Tibial nerve (tissue), 4 donors: ENCODE data around the gene MTCH1. TPM values are rescaled to one million over a fixed set of nuclear protein-coding genes. Genes with fewer than 3 reads are reported as not detected.

ENCODE experiments used
- DNase-seq, 2 donors: peaks; one replicate each; pipeline ENCODE4 v3.0.0-alpha.2; 2019; ENCODE audit warnings: low spot score in 2 of 2
- H3K27ac ChIP-seq, 4 donors: fragments of 200-600 bp; sonication (generic) in 3 of 4; one replicate each; pipeline ENCODE4 v1.5.1; 2017 to 2019; ENCODE audit warnings: mild to moderate bottlenecking in 1 of 4
- H3K27me3 ChIP-seq, 2 donors: fragments of 200-600 bp; sonication (generic) in 1 of 2; one replicate each; pipeline versions ENCODE4 v1.5.1 to v1.6.0; 2017 to 2019
- H3K36me3 ChIP-seq, 3 donors: fragments of 200-600 bp; sonication (generic); one replicate each; pipeline ENCODE4 v1.5.1; 2018 to 2019
- H3K4me1 ChIP-seq, 4 donors: fragments of 200-600 bp; sonication (generic) in 3 of 4; one replicate each; pipeline ENCODE4 v1.5.1; 2017 to 2019
- H3K4me3 ChIP-seq, 4 donors: fragments of 200-600 bp; sonication (generic) in 3 of 4; one replicate each; pipeline ENCODE4 v1.5.1; 2017 to 2019; ENCODE audit warnings: mild to moderate bottlenecking in 1 of 4, moderate library complexity in 1 of 4
- H3K9me3 ChIP-seq, 4 donors: fragments of 200-600 bp; sonication (generic) in 3 of 4; one replicate each; pipeline ENCODE4 v1.5.1; 2017 to 2019
- CTCF ChIP-seq, 5 experiments: fragments of 200-600 bp in 3 of 5; fragments of 450-650 bp in 2 of 5; sonication (generic) in 3 of 5; IDR thresholded peaks; one replicate each; pipeline ENCODE4 v1.5.1; 2016 to 2019; ENCODE audit warnings: antibody characterized with exemption in 5 of 5, mild to moderate bottlenecking in 3 of 5, moderate library complexity in 2 of 5
- EP300 ChIP-seq, 2 donors: sonication (generic); formaldehyde crosslinking; IDR thresholded peaks; one replicate each; pipeline ENCODE4 v1.6.1; 2017; ENCODE audit warnings: antibody characterized with exemption in 2 of 2, mild to moderate bottlenecking in 1 of 2
- POLR2A ChIP-seq, 2 donors: fragments of 450-650 bp; IDR thresholded peaks; one replicate each; pipeline ENCODE4 v1.6.1; 2017; ENCODE audit warnings: antibody characterized with exemption in 2 of 2, mild to moderate bottlenecking in 2 of 2, moderate library complexity in 2 of 2
- WGBS, 2 donors: methylation state at CpG; one replicate each; pipeline ENCODE4 v1.1.5; 2018; 5-methylcytosine and 5-hydroxymethylcytosine counted together
- total RNA-seq, 4 donors: library from RNA; depleted of rRNA; stranded (reverse); fragments of >200 nt; gene quantifications; one replicate each; pipeline ENCODE4 v1.1.0, GENCODE V29; 2016

The MTCH1 gene
- total RNA-seq, 4 donors from 2014 or later, result 277 to 347 (median 301) TPM

GRCh38 chr6:36962874-36963273, 23.1 kb downstream of the MTCH1 start:
- H3K4me3 ChIP-seq, result no peak overlapping the region
- 58 to 70% methylated on average over 12 of the region's 12 CpGs for WGBS, 2 donors
- no peak overlapping the region for H3K27ac ChIP-seq
- DNase-seq, result peak; percentile 49 to 77
- no peaks in the 10 kb centered on the region for H3K27me3 ChIP-seq
- peaks cover 0 to 22% (median 0%) of the 10 kb centered on the region in 3 donors for H3K36me3 ChIP-seq
- H3K9me3 ChIP-seq, result no peaks in the 10 kb centered on the region
- peaks cover 0 to 23% (median 4%) of the 10 kb centered on the region in 4 donors for H3K4me1 ChIP-seq
- TF ChIP-seq EP300 (IDR thresholded peaks at IDR 0.05) (no peak), CTCF (IDR thresholded peaks at IDR 0.05) (no peak), POLR2A (IDR thresholded peaks at IDR 0.05) (no peak)

DNA sequence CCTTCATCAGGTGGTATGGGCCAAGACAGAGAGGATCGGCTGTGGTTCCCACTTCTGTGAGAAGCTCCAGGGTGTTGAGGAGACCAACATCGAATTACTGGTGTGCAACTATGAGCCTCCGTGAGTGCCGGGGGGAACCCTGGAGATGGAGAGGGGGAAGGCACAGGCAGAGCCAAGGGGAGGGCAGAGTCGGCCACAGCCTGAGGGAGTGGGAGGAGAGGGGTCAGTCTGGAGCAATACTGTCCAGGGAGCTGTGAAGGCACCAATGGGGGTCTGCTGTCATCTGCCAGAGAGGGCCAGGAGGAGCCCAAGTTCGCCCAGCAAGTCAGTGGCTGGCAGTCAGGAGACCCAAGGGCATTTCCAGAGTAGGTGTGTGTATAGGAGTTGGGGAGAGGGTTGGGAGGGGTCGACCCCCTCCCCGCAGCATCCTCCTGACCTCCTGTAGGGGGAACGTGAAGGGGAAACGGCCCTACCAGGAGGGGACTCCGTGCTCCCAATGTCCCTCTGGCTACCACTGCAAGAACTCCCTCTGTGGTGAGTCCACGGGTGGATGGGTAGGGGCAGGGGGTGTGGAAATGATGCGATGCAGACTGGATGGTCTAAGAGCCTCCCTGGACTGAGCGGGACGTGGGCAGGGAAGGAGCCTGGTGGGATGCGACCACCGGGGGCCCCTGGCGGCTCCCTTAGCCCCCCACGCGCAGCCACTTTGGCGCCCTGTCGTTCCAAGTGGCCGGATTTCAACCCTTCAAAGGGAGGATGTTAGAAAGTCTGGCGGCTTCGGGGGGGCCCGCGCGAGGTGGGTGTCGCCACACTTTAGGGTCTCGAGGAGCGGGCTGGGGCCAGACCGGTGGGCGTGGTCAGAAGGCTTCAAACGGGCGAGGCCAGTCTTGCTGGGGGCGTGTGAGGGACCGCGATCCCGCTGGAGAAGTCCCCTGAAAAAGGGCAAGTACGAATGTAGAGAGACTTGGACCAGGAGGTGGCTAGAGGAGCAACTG, 24.3 kb downstream of the MTCH1 start:
- H3K4me3 ChIP-seq, result no peak overlapping the region
- no peaks in the 10 kb centered on the region for H3K27me3 ChIP-seq
- 63 to 72% methylated on average over 40 of the region's 40 CpGs for WGBS, 2 donors
- peaks cover 0 to 22% (median 4%) of the 10 kb centered on the region in 4 donors for H3K4me1 ChIP-seq
- H3K27ac ChIP-seq, result no peak overlapping the region
- TF ChIP-seq CTCF (IDR thresholded peaks at IDR 0.05), result no peak
- TF ChIP-seq POLR2A (IDR thresholded peaks at IDR 0.05), result no peak
- TF ChIP-seq EP300 (IDR thresholded peaks at IDR 0.05), result no peak
- no peak for DNase-seq
- no peaks in the 10 kb centered on the region for H3K9me3 ChIP-seq
- peaks cover 0 to 10% (median 0%) of the 10 kb centered on the region in 3 donors for H3K36me3 ChIP-seq

GRCh38 chr6:36959555-36960250, 26.3 kb downstream of the MTCH1 start:
- no peak for DNase-seq
- Histone ChIP-seq H3K9me3 (no peaks in the 10 kb centered on the region), H3K4me3 (no peak overlapping the region), H3K27me3 (no peaks in the 10 kb centered on the region), H3K4me1 (peaks cover 0 to 22% (median 4%) of the 10 kb centered on the region in 4 donors), H3K27ac (no peak overlapping the region), H3K36me3 (no peaks in the 10 kb centered on the region)
- no peak for TF ChIP-seq EP300 (IDR thresholded peaks at IDR 0.05)
- TF ChIP-seq CTCF (IDR thresholded peaks at IDR 0.05), result no peak
- no peak for TF ChIP-seq POLR2A (IDR thresholded peaks at IDR 0.05)
- WGBS, 2 donors, result 89 to 90% methylated on average over 17 of the region's 17 CpGs

DNA sequence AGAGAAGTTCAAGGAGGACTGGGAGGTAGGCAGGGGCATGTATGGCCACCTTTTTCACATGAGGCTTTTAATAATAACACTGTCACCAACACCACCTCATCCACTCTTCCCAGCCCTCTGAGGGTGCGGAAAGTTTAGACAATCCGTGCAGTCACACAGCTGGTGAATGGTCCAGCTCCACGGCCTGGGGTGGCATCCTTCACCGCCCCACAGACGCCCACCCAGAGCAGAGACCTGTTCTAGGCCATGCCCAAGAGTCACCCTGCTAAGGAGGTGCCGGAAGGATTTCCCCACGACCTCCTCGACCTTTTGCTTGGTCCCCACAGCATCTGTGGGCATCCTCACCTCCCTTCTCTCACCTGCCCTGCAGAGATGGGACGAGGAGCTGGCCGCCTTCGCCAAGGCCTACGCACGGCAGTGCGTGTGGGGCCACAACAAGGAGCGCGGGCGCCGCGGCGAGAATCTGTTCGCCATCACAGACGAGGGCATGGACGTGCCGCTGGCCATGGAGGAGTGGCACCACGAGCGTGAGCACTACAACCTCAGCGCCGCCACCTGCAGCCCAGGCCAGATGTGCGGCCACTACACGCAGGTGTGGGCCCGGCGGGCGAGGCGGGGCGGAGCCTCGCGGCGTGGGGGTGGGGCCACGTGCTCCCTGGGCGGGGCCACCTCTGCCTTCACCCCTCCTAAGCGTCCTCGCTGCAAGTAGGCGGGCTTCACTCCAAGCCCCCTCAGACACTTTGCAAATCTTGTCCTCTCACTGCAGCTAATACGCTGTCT, 27.0 kb downstream of the MTCH1 start:
- Histone ChIP-seq H3K9me3 (no peaks in the 10 kb centered on the region), H3K27ac (no peak overlapping the region), H3K4me1 (peaks cover 0 to 19% (median 2%) of the 10 kb centered on the region in 4 donors), H3K4me3 (no peak overlapping the region), H3K27me3 (no peaks in the 10 kb centered on the region), H3K36me3 (no peaks in the 10 kb centered on the region)
- TF ChIP-seq POLR2A (IDR thresholded peaks at IDR 0.05) (no peak), EP300 (IDR thresholded peaks at IDR 0.05) (no peak), CTCF (IDR thresholded peaks at IDR 0.05) (no peak)
- 88 to 90% methylated on average over 41 to 43 of the region's 44 CpGs for WGBS, 2 donors
- DNase-seq, result no peak
